K562 (cell line): ENCODE results near the gene GIGYF1. TPM values are rescaled to one million over a fixed set of nuclear protein-coding genes. Genes with fewer than 3 reads are reported as not detected.

ENCODE experiments used
- CBX8 ChIP-seq: fragments of 200-600 bp; sonication (generic); IDR thresholded peaks from 2 replicates; pipeline ENCODE4 v1.6.1; 2012; ENCODE audit warnings: borderline replicate concordance, mixed run types, low read depth, mild to moderate bottlenecking, moderate library complexity, mixed read lengths, low read length, control low read depth, inconsistent platforms; ENCODE audit not compliant: poor library complexity, severe bottlenecking; ENCODE audit errors: extremely low read depth
- EGR1 ChIP-seq: fragments of 450-650 bp; conservative IDR thresholded peaks from 2 replicates; pipeline ENCODE4 v1.6.1; 2017; ENCODE audit warnings: mild to moderate bottlenecking
- NBN ChIP-seq: fragments of 450-650 bp; IDR thresholded peaks from 2 replicates; pipeline ENCODE4 v1.6.1; 2016; ENCODE audit warnings: low read depth, mild to moderate bottlenecking
- ZNF217 ChIP-seq: sonication (generic); formaldehyde crosslinking; IDR thresholded peaks from 2 replicates; pipeline ENCODE4 v1.8.0; 2022; ENCODE audit warnings: mild to moderate bottlenecking, missing genetic modification reagents
- ZNF583 ChIP-seq: fragments of 250-450 bp; sonication (Bioruptor Pico); IDR thresholded peaks from 2 replicates; pipeline ENCODE4 v1.4.0; 2020
- ZNF830 ChIP-seq: fragments of 250-450 bp; sonication (Bioruptor Pico); IDR thresholded peaks from 2 replicates; pipeline ENCODE4 v1.5.0; 2021; ENCODE audit warnings: mild to moderate bottlenecking
- polyA plus RNA-seq, 8 experiments: library from polyadenylated mRNA; depleted of rRNA in 4 of 8; stranded (reverse) in 5 of 8; unstranded in 3 of 8; fragments of >200 nt; fragmentation: Nextera tagmentation in 2 of 8; fragmentation: Illumina TruSeq in 1 of 8; extraction: Ambion mirVana in 2 of 8; extraction: Trizol in 1 of 8; gene quantifications; 2 replicates each; pipeline versions ENCODE4 v1.2.1 to v1.2.3, GENCODE V29; 2011 to 2014; ENCODE audit warnings: inconsistent platforms in 1 of 8, missing spikeins in 1 of 8
- total RNA-seq, 7 experiments: library from RNA; depleted of rRNA in 6 of 7; stranded (reverse); fragments of >200 nt in 6 of 7; fragmentation: Illumina TruSeq in 2 of 7; extraction: Trizol in 2 of 7; gene quantifications; 2 replicates each; pipeline versions ENCODE4 v1.2.1 to v1.2.3, GENCODE V29; 2011 to 2021; ENCODE audit warnings: low replicate concordance in 1 of 7
- TF ChIP-seq, protein P1 (sequence below), 2 experiments: fragments of 450-650 bp; IDR thresholded peaks; 2 replicates each; pipeline ENCODE4 v1.6.1; 2018; ENCODE audit warnings: mild to moderate bottlenecking in 2 of 2, low read depth in 1 of 2; ENCODE audit not compliant: partially characterized antibody in 2 of 2
- TF ChIP-seq, protein P2 (sequence below): sonication (generic); formaldehyde crosslinking; IDR thresholded peaks from 2 replicates; pipeline ENCODE4 v1.8.0; 2023; ENCODE audit warnings: missing genetic modification reagents, mild to moderate bottlenecking, borderline replicate concordance
- TF ChIP-seq, protein P3 (sequence below), 2 experiments: fragments of 450-650 bp in 1 of 2; IDR thresholded peaks; 2 replicates each; pipeline ENCODE4 v1.6.1; 2011 to 2017; ENCODE audit warnings: low read depth in 2 of 2, antibody characterized with exemption in 1 of 2, borderline replicate concordance in 1 of 2, low read length in 1 of 2, mild to moderate bottlenecking in 1 of 2, mixed read lengths in 1 of 2; ENCODE audit not compliant: control insufficient read depth in 1 of 2

The GIGYF1 gene
- total and polyA plus RNA-seq, 9 of the 15 experiments (the other 6 are each of a cell fraction or from before 2014, with no cell fraction given): 0.56 to 76.2 (median 16.8) TPM

DNA sequence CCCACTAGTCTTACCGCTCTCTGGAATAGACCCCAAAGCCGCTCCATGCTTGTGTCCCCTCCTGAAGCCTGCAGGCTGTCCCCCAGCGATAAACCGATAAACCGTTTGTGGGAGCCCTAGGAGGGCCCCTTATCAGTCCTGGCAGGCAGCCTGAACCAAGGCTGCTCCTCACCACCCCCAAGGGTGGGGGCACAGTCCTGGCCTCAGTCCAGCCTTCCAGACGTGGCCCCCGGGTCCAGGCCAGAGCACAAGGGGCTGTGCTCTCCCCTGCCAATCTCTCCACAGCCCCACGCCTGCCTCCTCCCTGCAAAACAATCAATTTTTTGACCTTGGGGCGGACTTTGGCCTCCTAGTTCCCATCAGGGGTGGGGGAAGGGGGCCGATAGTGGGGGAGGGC, 52.6 kb downstream of the GIGYF1 start, which contains the start of gene TFR2 (continued):
- TF ChIP-seq, protein P1, sequence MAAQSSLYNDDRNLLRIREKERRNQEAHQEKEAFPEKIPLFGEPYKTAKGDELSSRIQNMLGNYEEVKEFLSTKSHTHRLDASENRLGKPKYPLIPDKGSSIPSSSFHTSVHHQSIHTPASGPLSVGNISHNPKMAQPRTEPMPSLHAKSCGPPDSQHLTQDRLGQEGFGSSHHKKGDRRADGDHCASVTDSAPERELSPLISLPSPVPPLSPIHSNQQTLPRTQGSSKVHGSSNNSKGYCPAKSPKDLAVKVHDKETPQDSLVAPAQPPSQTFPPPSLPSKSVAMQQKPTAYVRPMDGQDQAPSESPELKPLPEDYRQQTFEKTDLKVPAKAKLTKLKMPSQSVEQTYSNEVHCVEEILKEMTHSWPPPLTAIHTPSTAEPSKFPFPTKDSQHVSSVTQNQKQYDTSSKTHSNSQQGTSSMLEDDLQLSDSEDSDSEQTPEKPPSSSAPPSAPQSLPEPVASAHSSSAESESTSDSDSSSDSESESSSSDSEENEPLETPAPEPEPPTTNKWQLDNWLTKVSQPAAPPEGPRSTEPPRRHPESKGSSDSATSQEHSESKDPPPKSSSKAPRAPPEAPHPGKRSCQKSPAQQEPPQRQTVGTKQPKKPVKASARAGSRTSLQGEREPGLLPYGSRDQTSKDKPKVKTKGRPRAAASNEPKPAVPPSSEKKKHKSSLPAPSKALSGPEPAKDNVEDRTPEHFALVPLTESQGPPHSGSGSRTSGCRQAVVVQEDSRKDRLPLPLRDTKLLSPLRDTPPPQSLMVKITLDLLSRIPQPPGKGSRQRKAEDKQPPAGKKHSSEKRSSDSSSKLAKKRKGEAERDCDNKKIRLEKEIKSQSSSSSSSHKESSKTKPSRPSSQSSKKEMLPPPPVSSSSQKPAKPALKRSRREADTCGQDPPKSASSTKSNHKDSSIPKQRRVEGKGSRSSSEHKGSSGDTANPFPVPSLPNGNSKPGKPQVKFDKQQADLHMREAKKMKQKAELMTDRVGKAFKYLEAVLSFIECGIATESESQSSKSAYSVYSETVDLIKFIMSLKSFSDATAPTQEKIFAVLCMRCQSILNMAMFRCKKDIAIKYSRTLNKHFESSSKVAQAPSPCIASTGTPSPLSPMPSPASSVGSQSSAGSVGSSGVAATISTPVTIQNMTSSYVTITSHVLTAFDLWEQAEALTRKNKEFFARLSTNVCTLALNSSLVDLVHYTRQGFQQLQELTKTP (IDR thresholded peaks at IDR 0.05; ENCODE audit: low read depth in 1 of 2, partially characterized antibody in 2 of 2): peak in 1 of 2 experiments; percentile 13
- no peak for TF ChIP-seq ZNF217 (CRISPR knock-in tag)
- TF ChIP-seq, protein P2, sequence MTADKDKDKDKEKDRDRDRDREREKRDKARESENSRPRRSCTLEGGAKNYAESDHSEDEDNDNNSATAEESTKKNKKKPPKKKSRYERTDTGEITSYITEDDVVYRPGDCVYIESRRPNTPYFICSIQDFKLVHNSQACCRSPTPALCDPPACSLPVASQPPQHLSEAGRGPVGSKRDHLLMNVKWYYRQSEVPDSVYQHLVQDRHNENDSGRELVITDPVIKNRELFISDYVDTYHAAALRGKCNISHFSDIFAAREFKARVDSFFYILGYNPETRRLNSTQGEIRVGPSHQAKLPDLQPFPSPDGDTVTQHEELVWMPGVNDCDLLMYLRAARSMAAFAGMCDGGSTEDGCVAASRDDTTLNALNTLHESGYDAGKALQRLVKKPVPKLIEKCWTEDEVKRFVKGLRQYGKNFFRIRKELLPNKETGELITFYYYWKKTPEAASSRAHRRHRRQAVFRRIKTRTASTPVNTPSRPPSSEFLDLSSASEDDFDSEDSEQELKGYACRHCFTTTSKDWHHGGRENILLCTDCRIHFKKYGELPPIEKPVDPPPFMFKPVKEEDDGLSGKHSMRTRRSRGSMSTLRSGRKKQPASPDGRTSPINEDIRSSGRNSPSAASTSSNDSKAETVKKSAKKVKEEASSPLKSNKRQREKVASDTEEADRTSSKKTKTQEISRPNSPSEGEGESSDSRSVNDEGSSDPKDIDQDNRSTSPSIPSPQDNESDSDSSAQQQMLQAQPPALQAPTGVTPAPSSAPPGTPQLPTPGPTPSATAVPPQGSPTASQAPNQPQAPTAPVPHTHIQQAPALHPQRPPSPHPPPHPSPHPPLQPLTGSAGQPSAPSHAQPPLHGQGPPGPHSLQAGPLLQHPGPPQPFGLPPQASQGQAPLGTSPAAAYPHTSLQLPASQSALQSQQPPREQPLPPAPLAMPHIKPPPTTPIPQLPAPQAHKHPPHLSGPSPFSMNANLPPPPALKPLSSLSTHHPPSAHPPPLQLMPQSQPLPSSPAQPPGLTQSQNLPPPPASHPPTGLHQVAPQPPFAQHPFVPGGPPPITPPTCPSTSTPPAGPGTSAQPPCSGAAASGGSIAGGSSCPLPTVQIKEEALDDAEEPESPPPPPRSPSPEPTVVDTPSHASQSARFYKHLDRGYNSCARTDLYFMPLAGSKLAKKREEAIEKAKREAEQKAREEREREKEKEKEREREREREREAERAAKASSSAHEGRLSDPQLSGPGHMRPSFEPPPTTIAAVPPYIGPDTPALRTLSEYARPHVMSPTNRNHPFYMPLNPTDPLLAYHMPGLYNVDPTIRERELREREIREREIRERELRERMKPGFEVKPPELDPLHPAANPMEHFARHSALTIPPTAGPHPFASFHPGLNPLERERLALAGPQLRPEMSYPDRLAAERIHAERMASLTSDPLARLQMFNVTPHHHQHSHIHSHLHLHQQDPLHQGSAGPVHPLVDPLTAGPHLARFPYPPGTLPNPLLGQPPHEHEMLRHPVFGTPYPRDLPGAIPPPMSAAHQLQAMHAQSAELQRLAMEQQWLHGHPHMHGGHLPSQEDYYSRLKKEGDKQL (CRISPR knock-in tag): no peak
- TF ChIP-seq ZNF583 (CRISPR knock-in tag): peak; percentile 77; the same call in 1 of the 2 replicates
- TF ChIP-seq NBN: peak; percentile 71
- TF ChIP-seq ZNF830 (CRISPR knock-in tag): no peak
- TF ChIP-seq EGR1: peak; percentile 65
- no peak for TF ChIP-seq CBX8
- TF ChIP-seq, protein P3, sequence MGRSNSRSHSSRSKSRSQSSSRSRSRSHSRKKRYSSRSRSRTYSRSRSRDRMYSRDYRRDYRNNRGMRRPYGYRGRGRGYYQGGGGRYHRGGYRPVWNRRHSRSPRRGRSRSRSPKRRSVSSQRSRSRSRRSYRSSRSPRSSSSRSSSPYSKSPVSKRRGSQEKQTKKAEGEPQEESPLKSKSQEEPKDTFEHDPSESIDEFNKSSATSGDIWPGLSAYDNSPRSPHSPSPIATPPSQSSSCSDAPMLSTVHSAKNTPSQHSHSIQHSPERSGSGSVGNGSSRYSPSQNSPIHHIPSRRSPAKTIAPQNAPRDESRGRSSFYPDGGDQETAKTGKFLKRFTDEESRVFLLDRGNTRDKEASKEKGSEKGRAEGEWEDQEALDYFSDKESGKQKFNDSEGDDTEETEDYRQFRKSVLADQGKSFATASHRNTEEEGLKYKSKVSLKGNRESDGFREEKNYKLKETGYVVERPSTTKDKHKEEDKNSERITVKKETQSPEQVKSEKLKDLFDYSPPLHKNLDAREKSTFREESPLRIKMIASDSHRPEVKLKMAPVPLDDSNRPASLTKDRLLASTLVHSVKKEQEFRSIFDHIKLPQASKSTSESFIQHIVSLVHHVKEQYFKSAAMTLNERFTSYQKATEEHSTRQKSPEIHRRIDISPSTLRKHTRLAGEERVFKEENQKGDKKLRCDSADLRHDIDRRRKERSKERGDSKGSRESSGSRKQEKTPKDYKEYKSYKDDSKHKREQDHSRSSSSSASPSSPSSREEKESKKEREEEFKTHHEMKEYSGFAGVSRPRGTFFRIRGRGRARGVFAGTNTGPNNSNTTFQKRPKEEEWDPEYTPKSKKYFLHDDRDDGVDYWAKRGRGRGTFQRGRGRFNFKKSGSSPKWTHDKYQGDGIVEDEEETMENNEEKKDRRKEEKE (IDR thresholded peaks at IDR 0.05; ENCODE audit: borderline replicate concordance in 1 of 2, control insufficient read depth in 1 of 2, low read depth in 2 of 2, low read length in 1 of 2): no peak
